HUDEP-2 (cell line): ENCODE results near the gene ZFAND5.

ENCODE experiments used
- DNase-seq, 76 experiments: peaks; one replicate each; lab custom pipeline; 2025; ENCODE audit not compliant: unreplicated experiment in 76 of 76; lab: John Stamatoyannopoulos, UW

The ZFAND5 gene

DNA sequence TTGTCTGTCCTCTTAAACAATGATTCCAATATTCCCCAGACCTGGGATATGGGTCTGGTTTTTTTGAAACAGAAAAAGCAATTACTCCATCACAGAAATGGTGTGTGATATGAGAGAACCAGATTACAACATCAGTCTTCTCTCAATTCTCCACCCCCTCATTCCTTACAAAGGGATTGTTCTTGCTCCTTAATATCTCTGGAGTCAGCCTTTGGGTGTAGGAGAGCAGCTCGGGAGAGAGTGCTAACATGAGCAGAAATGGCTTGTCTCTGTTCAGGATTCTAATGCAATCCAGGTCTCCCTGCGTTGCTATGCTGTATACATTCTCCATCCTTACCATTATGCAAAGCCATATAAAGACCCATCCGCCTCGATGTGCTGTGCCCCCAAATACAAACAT lies 32.7 kb downstream of the ZFAND5 start:
- no peak for DNase-seq

- no peak for DNase-seq
These were observed 37.4 kb downstream of the ZFAND5 start for GRCh38 chr9:72327631-72328030.

DNA sequence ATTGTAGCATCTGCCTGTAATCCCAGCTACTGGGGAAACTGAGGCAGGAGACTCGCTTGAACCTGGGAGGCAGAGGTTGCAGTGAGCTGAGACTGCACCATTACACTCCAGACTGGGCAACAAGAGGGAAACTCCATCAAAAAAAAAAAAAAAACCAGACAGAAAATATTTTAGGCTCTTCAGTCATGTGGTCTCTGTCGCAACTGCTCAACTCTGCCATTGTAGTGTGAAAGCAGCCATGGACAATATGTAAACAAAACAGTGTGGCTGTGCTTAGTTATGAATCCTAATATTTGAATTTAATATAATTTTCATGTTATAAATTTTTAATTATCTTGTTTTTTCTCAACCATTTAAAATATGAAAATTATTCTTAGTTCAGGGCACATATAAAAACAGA lies 38.4 kb downstream of the ZFAND5 start:
- DNase-seq: no peak

DNA sequence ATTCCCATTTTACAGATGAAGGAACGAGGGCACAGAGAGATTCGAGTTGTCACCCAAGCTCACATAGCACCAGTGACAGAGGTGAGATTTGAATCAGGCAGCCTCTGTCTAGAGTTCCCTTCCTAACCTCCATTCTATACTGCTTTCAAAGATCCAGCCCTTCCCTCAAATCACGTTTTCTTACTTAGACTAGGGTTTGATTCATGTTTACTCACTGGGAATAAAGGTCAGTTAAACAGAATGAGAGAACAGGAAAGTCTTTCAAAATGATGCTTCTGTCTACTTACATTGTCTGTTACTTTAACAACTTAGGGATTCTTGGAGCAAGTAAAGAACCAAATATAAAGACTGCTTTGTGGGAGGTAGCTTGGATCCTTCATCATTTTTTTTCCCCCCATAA lies 40.0 kb downstream of the ZFAND5 start:
- no peak for DNase-seq

- DNase-seq: no peak
These were observed 42.3 kb downstream of the ZFAND5 start for GRCh38 chr9:72322678-72323077.

DNA sequence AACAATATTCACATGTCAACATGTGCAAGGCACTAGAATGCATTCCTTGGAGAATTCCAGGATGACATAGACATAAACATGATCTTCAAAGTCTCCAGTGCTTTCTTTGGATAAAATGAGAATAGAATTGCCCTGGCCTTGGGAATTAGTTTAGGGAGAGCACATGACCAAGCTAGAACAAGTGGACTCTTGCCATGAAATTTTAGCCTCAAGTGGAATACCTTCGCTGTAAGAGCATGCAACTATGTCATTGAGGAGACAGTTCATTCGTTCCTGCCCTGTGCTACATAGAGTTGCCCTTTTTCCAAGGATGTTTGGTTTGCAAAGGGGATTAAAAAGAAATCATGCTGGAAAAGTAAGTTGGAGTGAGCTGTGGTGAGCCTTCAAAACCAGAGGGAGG lies 42.7 kb downstream of the ZFAND5 start:
- no peak for DNase-seq

GRCh38 chr9:72315510-72316311 lies 49.3 kb downstream of the ZFAND5 start:
- no peak for DNase-seq

- no peak for DNase-seq
These were observed 49.9 kb downstream of the ZFAND5 start for GRCh38 chr9:72315089-72315509.

GRCh38 chr9:72313507-72313906 lies 51.5 kb downstream of the ZFAND5 start:
- DNase-seq: no peak

DNA sequence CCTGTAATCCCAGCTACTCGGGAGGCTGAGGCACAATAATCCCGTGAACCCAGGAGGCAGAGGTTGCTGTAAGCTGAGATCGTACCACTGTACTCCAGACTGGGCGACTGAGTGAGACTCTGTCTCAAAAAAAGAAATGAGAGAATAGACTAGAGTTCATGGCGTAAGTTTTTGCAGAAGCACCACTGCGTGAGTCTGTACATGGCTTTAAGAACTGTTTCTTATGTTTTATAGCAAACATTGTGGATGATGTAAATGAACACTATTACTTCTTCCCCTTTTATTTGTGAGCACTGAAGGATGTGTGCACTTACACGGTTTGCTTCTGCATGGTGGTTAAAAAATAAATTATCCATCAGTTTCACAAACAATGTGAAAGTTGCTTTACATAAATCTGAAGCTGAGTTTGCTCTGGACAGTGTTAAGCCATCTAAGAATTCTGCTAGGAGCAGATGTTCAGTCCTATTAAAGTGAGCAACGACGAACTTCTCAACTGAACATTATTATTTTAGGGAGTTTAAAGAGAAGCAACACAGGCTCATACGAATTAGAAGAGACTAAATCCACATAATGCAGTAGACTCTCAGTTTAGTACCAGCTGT lies 52.5 kb downstream of the ZFAND5 start:
- DNase-seq: no peak

DNA sequence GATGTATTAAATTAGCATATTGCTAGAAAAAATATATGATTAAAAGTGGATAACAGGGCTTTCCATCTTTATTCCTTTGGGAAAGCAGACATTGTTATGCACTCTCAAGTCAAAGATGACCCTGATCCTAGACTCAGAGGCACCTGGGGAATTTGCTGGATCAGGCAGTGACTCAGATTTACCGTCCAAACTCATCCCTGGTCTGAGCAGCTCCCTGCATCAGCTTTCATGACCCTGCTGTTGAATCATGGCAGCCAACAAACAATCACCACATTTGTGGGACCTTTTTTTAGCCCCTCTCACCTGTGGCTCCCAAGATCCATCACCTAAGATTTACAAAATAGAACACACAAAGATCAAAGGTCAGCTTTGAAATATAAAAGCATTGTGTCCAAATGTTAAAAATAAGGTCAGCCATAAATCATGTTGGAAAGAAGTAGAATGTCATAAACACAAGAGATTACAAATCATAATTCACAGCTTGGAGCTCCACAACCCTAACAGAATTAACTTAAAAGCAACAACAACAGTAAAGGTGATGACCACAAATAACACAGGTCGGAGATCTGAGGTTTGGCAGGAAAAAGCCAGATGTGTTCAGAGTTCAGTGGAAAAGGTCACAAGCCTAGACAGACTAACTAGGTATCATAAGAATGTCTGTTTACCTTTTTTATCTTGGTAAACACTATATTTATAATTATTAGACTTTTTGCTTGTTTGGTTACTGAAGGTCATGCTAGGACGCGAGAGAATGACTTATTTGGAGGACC lies 55.5 kb downstream of the ZFAND5 start:
- DNase-seq: no peak

- no peak for DNase-seq
These were observed 58.2 kb downstream of the ZFAND5 start for GRCh38 chr9:72306761-72307160.

GRCh38 chr9:72305707-72306106 lies 59.3 kb downstream of the ZFAND5 start:
- DNase-seq: no peak

DNA sequence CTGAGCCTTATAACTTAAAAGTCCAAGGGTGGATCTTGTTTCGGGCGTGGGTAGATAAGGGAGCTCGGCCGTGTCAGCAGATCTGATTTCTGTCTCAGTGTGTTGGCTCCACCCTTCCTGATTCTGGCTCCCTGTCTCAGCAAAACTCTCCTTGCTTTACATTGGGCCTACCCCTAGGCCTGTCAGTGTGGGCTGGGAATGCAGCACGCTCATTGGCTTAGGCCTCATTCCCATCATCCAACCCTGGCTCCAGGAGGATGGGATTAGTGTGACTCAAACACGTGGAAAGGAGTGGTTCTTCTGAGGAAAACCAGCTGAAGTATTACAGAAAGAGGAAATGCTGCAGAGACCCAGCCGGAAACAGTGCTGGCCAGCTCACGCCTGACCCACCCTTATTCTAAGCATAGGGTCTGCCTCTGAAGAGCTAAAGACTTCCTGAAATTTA lies 59.9 kb downstream of the ZFAND5 start:
- DNase-seq: peak in 39 of 76 experiments; percentile 1 to 40 (median 17)

DNA sequence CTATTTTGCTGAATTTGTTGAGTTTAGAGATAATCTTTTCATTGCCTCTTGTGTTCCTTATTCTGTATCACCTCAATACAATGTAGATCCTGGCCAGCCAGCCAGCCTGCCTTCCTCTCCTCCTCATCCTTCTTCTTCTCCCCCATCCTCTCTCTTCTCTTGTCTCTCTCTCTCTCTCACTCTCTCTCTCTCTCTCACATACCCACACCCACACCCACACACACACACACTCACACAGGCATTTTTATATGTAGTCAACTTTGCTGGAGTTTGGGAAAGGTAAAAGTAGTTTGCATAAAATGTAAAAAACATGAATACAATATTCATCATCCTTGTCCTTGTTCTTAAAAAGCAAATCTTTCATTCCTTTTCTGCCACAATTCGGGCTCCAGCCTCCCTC lies 60.5 kb downstream of the ZFAND5 start:
- DNase-seq: no peak
